Measurements from ENCODE around the gene MAX.

MAX gene

GRCh38 chr14:65132855-65133254 lies 30.5 kb upstream of the MAX start:
- Histone ChIP-seq H3K27me3 (no peaks in the 10 kb centered on the region), H3K9me3 (no peaks in the 10 kb centered on the region), H3K4me3 (ENCODE audit: low read depth, low read length) (no peak overlapping the region), H3K36me3 (no peaks in the 10 kb centered on the region), H3K4me1 (no peaks in the 10 kb centered on the region)
- TF ChIP-seq, protein P1, sequence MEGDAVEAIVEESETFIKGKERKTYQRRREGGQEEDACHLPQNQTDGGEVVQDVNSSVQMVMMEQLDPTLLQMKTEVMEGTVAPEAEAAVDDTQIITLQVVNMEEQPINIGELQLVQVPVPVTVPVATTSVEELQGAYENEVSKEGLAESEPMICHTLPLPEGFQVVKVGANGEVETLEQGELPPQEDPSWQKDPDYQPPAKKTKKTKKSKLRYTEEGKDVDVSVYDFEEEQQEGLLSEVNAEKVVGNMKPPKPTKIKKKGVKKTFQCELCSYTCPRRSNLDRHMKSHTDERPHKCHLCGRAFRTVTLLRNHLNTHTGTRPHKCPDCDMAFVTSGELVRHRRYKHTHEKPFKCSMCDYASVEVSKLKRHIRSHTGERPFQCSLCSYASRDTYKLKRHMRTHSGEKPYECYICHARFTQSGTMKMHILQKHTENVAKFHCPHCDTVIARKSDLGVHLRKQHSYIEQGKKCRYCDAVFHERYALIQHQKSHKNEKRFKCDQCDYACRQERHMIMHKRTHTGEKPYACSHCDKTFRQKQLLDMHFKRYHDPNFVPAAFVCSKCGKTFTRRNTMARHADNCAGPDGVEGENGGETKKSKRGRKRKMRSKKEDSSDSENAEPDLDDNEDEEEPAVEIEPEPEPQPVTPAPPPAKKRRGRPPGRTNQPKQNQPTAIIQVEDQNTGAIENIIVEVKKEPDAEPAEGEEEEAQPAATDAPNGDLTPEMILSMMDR (IDR thresholded peaks at IDR 0.05; ENCODE audit: low read depth, low read length), result no peak
- DNase-seq, result no peak

- no peaks in the 10 kb centered on the region for H3K9me3 ChIP-seq
- H3K36me3 ChIP-seq, result no peaks in the 10 kb centered on the region
- H3K27me3 ChIP-seq, result no peaks in the 10 kb centered on the region
- H3K4me3 ChIP-seq (ENCODE audit: low read depth, low read length), result no peak overlapping the region
- no peak for DNase-seq
- H3K4me1 ChIP-seq, result no peaks in the 10 kb centered on the region
- TF ChIP-seq, protein P1 (IDR thresholded peaks at IDR 0.05; ENCODE audit: low read depth, low read length), result no peak
Observed at GRCh38 chr14:65131301-65131701, 29.0 kb upstream of the MAX start.

DNA sequence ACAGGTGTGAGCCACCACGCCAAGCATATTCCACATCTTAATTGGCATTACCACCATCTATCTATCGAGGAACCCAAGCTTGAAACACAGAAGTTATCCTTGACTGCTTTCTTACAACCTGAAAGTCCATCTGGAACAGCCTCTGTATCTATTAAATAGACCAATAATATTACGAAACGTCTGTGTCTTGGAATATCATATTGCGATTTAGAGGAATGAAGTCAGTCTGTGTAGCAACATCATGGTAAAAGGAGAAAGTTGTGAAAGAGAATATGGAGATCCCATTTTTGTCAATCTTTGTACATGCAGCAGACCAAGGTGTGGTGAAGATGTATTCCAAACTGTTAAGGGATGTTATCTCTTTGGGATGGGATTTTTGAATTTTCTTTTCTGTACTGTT lies 25.8 kb upstream of the MAX start:
- no peaks in the 10 kb centered on the region for H3K27me3 ChIP-seq
- no peaks in the 10 kb centered on the region for H3K36me3 ChIP-seq
- H3K4me3 ChIP-seq (ENCODE audit: low read depth, low read length), result no peak overlapping the region
- TF ChIP-seq, protein P1 (IDR thresholded peaks at IDR 0.05; ENCODE audit: low read depth, low read length), result no peak
- no peaks in the 10 kb centered on the region for H3K9me3 ChIP-seq
- no peak for DNase-seq
- no peaks in the 10 kb centered on the region for H3K4me1 ChIP-seq

DNA sequence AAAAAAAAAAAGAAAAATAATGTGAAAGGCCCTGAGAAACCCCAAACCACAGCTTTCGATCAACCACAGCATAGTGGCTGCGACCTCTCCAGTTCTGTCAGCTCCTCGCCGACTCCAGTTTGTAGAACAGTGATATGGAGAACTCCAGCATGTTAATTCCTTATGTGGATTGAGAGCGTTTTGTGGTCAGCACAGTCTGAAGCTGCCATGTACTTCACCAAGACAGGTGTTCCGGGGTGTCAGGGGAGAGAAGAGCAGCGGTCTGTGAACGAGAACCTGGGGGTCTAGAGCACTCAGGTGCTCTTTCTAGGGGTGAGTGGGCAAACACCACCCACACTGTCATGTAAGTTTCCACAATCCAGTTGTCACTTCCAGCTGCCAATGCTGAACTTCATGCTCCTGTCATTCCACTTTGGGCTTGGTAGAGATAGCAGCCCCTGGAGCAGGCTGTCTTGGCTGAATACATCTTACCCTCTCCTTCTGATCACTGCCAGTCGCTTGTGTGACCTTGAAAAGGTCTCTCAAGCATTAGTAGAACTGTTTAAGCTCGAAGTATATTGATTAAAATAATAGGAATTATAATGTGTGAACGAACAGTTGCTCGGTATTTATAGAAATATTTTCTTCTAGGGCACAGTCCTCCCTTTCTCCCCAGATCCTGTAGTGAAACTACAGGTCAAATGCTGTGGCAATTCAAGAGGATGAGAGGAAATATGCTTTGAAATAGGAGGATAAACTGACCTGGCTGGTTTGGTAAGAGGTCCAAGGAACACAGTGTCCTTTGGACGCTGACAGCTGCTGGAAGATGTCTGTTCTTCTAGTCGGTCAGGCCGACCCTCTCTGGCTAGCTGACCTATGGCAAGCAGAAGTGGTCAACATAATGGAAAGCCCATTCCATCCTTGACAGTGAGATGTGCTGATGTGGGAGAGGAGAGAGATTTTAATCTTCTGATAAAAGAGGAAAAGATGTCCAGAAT lies 15.7 kb upstream of the MAX start:
- no peaks in the 10 kb centered on the region for H3K36me3 ChIP-seq
- no peak overlapping the region for H3K4me3 ChIP-seq (ENCODE audit: low read depth, low read length)
- TF ChIP-seq, protein P1 (IDR thresholded peaks at IDR 0.05; ENCODE audit: low read depth, low read length), result no peak
- DNase-seq, result no peak
- H3K9me3 ChIP-seq, result no peaks in the 10 kb centered on the region
- H3K4me1 ChIP-seq, result no peaks in the 10 kb centered on the region
- no peaks in the 10 kb centered on the region for H3K27me3 ChIP-seq

DNA sequence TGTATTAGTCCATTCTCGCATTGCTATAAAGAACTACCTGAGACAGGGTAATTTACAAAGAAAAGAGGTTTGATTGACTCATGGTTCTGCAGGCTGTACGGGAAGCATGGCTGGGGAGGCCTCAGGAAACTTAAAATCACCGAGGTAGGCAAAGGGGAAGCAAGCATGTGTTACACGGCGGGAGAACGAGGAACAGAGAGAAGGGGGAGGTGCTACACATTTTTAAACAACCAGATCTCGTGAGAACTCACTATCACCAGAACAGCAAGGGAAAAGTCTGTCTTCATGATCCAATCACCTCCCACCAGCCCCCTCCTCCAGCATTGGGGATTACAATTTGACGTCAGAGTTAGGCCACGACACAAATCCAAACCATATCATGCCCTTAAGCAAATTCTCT lies 13.3 kb upstream of the MAX start:
- TF ChIP-seq, protein P1 (IDR thresholded peaks at IDR 0.05; ENCODE audit: low read depth, low read length), result no peak
- Histone ChIP-seq H3K4me3 (ENCODE audit: low read depth, low read length) (no peak overlapping the region), H3K4me1 (no peaks in the 10 kb centered on the region), H3K27me3 (no peaks in the 10 kb centered on the region), H3K9me3 (no peaks in the 10 kb centered on the region), H3K36me3 (no peaks in the 10 kb centered on the region)
- no peak for DNase-seq

- TF ChIP-seq, protein P1 (IDR thresholded peaks at IDR 0.05; ENCODE audit: low read depth, low read length), result no peak
- Histone ChIP-seq H3K4me1 (no peaks in the 10 kb centered on the region), H3K9me3 (no peaks in the 10 kb centered on the region), H3K36me3 (no peaks in the 10 kb centered on the region), H3K4me3 (ENCODE audit: low read depth, low read length) (no peak overlapping the region), H3K27me3 (no peaks in the 10 kb centered on the region)
- no peak for DNase-seq
Observed at GRCh38 chr14:65110525-65110924, 8.2 kb upstream of the MAX start.

Data from BE2C (cell line).